Right lobe of liver (tissue), 4 donors: ENCODE data around the gene UBE2J1.

Source experiments
- CTCF ChIP-seq, 4 donors: fragments of 200-600 bp in 3 of 4; fragments of 450-650 bp in 1 of 4; IDR thresholded peaks; one replicate each; pipeline versions ENCODE4 v1.5.1 to v1.8.0; 2016 to 2022; ENCODE audit warnings: antibody characterized with exemption in 4 of 4, mild to moderate bottlenecking in 2 of 4
- POLR2A ChIP-seq: fragments of 450-650 bp; IDR thresholded peaks from one replicate; pipeline ENCODE4 v1.6.1; 2017; ENCODE audit warnings: antibody characterized with exemption, mild to moderate bottlenecking
- donor health status: DM: no; HTN: no; CAD: no.
- donor health status: DM: no; HTN: no; CAD: no.
- donor health status: DM: no; HTN: yes; CAD: no.

- TF ChIP-seq CTCF (IDR thresholded peaks at IDR 0.05) (no peak), POLR2A (no peak)
These were observed 62.8 kb downstream of the UBE2J1 start for GRCh38 chr6:89289710-89290109.
